Right lobe of liver (tissue), 6 donors: Measurements from ENCODE around the gene SERPING1. TPM values are rescaled to one million over a fixed set of nuclear protein-coding genes. Genes with fewer than 3 reads are reported as not detected.

ENCODE experiments used
- ATAC-seq, 4 donors: fragments of 200-7000 bp; cut with Tn5 transposase; one replicate each; pipeline ENCODE4 v1.9.1; 2020; ENCODE audit warnings: mild to moderate bottlenecking in 4 of 4, moderate library complexity in 4 of 4
- DNase-seq, 3 donors: peaks; one replicate each; pipeline ENCODE4 v3.0.0-alpha.2; 2020
- H3K27ac ChIP-seq, 3 donors: fragments of 200-600 bp; one replicate each; pipeline ENCODE4 v1.8.0; 2022
- H3K27me3 ChIP-seq, 2 donors: fragments of 200-600 bp; one replicate each; pipeline ENCODE4 v1.8.0; 2022
- H3K36me3 ChIP-seq, 4 donors: fragments of 200-600 bp; sonication (generic) in 1 of 4; one replicate each; pipeline versions ENCODE4 v1.5.1 to v1.8.0; 2017 to 2022; ENCODE audit warnings: control low read depth in 1 of 4
- H3K4me1 ChIP-seq, 4 donors: fragments of 200-600 bp; sonication (generic) in 1 of 4; one replicate each; pipeline versions ENCODE4 v1.5.1 to v1.8.0; 2017 to 2022; ENCODE audit warnings: control low read depth in 1 of 4
- H3K4me3 ChIP-seq, 3 donors: fragments of 200-600 bp; one replicate each; pipeline ENCODE4 v1.8.0; 2022
- H3K9me3 ChIP-seq, 4 donors: fragments of 200-600 bp; sonication (generic) in 1 of 4; one replicate each; pipeline versions ENCODE4 v1.5.1 to v1.8.0; 2017 to 2022; ENCODE audit warnings: control low read depth in 1 of 4
- POLR2A ChIP-seq: fragments of 450-650 bp; IDR thresholded peaks from one replicate; pipeline ENCODE4 v1.6.1; 2017; ENCODE audit warnings: antibody characterized with exemption, mild to moderate bottlenecking
- WGBS: methylation state at CpG from one replicate; pipeline ENCODE4 v1.1.6; 2018; ENCODE audit warnings: low coverage, low lambda C conversion rate; ENCODE audit not compliant: insufficient coverage; ENCODE audit errors: missing lambda C conversion rate; 5-methylcytosine and 5-hydroxymethylcytosine counted together
- intact Hi-C, 2 donors: fragments of 100-400 bp; cut with DNase I; formaldehyde crosslinking; loops; one replicate each; pipeline versions ENCODE4 v1.11.2 to v1.14.1; 2022
- total RNA-seq, 6 experiments: library from RNA; depleted of rRNA in 2 of 6; stranded (reverse); fragments of >200 nt in 2 of 6; fragmentation: NEBNext Ultra II Directional in 3 of 6; extraction: Animal tissue kit (Norgen Biotek cat#: 25700) in 3 of 6; gene quantifications; one replicate each; pipeline versions ENCODE4 v1.1.0 to v1.2.4, GENCODE V29; 2016 to 2023
- TF ChIP-seq, protein P1 (sequence below), 4 donors: fragments of 200-600 bp in 3 of 4; fragments of 450-650 bp in 1 of 4; IDR thresholded peaks; one replicate each; pipeline versions ENCODE4 v1.5.1 to v1.8.0; 2016 to 2022; ENCODE audit warnings: antibody characterized with exemption in 4 of 4, mild to moderate bottlenecking in 2 of 4
- donor health status: DM: no; HTN: yes; CAD: no.
- donor health status: DM: no; HTN: no; CAD: no.
- donor health status: DM: no; HTN: no; CAD: no.
- donor health status: DM: no; HTN: yes; CAD: no.
- donor health status: DM: no; HTN: yes; CAD: no.

Gene SERPING1
- total RNA-seq, 6 experiments from 2014 or later, result 1,903 to 2,571 (median 2,194) TPM

DNA sequence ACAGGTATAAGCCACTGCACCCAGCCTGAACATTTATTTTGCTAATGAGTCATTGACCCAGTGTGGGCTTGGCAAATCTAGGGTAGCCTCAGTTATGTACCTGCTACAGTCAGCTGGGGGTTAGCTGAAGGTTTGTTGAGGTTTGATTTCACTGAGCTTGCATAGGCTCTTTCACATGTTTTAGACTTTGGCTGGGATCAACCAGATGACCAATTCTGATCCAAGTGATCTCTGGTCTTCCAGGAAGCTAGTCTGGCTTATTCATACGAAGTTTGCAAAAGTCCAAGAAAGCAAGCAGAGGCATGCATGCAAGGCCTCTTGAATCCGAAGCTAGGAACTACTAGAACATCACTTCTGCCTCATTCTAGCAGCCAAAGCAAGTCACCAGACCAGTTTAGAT is 21.0 kb downstream of the SERPING1 start:
- no peaks in the 10 kb centered on the region for H3K27me3 ChIP-seq
- peak in 2 of 3 donors; percentile 24 to 65 for DNase-seq
- H3K9me3 ChIP-seq, result no peaks in the 10 kb centered on the region
- H3K36me3 ChIP-seq, result peaks cover 5 to 47% (median 24%) of the 10 kb centered on the region in 4 donors
- H3K4me1 ChIP-seq, result peaks cover 0 to 53% (median 23%) of the 10 kb centered on the region in 4 donors
- peak; percentile 43 to 71 (median 54) for ATAC-seq
- 26% methylated on average over 2 of the region's 2 CpGs for WGBS
- intact Hi-C loops, result no loop called here
- TF ChIP-seq, protein P1, sequence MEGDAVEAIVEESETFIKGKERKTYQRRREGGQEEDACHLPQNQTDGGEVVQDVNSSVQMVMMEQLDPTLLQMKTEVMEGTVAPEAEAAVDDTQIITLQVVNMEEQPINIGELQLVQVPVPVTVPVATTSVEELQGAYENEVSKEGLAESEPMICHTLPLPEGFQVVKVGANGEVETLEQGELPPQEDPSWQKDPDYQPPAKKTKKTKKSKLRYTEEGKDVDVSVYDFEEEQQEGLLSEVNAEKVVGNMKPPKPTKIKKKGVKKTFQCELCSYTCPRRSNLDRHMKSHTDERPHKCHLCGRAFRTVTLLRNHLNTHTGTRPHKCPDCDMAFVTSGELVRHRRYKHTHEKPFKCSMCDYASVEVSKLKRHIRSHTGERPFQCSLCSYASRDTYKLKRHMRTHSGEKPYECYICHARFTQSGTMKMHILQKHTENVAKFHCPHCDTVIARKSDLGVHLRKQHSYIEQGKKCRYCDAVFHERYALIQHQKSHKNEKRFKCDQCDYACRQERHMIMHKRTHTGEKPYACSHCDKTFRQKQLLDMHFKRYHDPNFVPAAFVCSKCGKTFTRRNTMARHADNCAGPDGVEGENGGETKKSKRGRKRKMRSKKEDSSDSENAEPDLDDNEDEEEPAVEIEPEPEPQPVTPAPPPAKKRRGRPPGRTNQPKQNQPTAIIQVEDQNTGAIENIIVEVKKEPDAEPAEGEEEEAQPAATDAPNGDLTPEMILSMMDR (IDR thresholded peaks at IDR 0.05), result no peak
- TF ChIP-seq POLR2A, result no peak
- H3K4me3 ChIP-seq, result no peak overlapping the region
- peak overlapping the region in 2 of 3 donors; percentile 30 to 79 for H3K27ac ChIP-seq

DNA sequence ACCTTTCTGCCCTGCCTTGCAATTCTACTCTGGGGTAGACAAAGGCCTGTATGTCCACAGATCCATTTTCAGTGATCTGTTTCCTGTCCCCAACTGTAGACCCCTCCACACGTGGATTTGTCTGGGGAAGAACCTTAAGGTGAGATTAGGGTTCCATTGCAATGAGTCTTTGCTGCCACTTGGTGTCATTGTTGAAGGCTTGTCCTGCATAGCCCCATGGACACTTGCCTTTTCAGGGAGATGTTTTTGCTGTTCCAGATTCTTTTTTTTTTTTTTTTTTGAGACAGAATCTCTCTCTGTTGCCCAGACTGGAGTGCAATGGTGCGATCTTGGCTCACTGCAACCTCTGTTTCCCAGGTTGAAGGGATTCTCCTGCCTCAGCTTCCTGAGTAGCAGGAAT is 21.8 kb downstream of the SERPING1 start:
- intact Hi-C loops, result no loop called here
- no peaks in the 10 kb centered on the region for H3K27me3 ChIP-seq
- H3K27ac ChIP-seq, result no peak overlapping the region
- no peak for ATAC-seq
- no peaks in the 10 kb centered on the region for H3K9me3 ChIP-seq
- no peak for DNase-seq
- no peak overlapping the region for H3K4me3 ChIP-seq
- TF ChIP-seq, protein P1 (IDR thresholded peaks at IDR 0.05), result peak in 2 of 4 donors; percentile 9 to 28
- no peak for TF ChIP-seq POLR2A
- H3K36me3 ChIP-seq, result peaks cover 0 to 38% (median 18%) of the 10 kb centered on the region in 4 donors
- WGBS, result 92% methylated on average over 2 of the region's 2 CpGs
- H3K4me1 ChIP-seq, result peaks cover 0 to 45% (median 19%) of the 10 kb centered on the region in 4 donors

DNA sequence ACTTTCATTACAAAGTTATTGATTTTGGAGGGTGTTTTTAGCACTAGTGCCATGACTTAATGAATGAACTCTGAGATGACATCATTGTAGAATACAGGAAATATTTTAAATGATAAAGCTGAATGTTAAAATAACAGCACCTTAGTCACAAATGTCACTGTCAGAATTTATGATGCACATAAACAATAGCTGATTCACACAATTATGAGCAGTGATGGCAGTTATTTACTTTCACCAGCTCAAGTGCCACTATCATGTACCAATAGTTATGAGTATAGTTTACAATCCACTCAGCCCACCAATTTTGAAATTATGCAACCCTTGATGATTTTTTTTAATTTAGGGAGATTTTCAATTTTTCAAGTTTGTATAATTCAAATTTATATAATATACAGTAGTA is 23.0 kb downstream of the SERPING1 start:
- Histone ChIP-seq H3K36me3 (peaks cover 0 to 31% (median 13%) of the 10 kb centered on the region in 4 donors), H3K4me3 (no peak overlapping the region), H3K4me1 (peaks cover 0 to 35% (median 14%) of the 10 kb centered on the region in 4 donors), H3K27ac (no peak overlapping the region), H3K9me3 (no peaks in the 10 kb centered on the region), H3K27me3 (no peaks in the 10 kb centered on the region)
- DNase-seq (no peak), ATAC-seq (no peak)
- intact Hi-C loops, result no loop called here
- TF ChIP-seq, protein P1 (IDR thresholded peaks at IDR 0.05), result no peak
- TF ChIP-seq POLR2A, result no peak

DNA sequence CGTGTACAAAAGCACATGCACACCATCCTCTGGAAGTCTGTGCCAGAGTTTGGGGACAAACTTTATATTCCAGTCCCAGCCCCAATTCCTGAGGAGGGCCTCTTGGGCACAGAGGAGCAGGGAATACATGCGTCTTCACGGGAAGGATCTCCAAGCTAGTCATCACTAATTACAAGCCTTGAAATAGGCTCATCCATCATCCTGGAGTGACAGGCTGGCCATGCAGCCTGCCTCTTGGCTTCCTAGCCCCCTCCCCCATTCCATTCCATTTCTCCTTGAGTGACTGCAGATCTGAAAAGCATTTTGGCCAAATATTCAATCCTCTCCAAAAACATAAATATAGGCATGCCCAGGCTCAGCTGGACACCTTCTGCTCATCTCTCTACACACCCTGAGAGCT is 24.8 kb downstream of the SERPING1 start:
- WGBS, result no CpG with 5 or more reads among the region's 3 CpGs

More for the DNA sequence above, 24.8 kb downstream of the SERPING1 start:
- intact Hi-C loops, result no loop called here
- TF ChIP-seq, protein P1 (IDR thresholded peaks at IDR 0.05), result no peak
- TF ChIP-seq POLR2A, result no peak
- H3K36me3 ChIP-seq, result peaks cover 0 to 31% (median 10%) of the 10 kb centered on the region in 4 donors
- H3K4me1 ChIP-seq, result peaks cover 0 to 20% (median 5%) of the 10 kb centered on the region in 4 donors
- ATAC-seq (no peak), DNase-seq (no peak)
- H3K27me3 ChIP-seq, result no peaks in the 10 kb centered on the region
- H3K27ac ChIP-seq, result no peak overlapping the region
- H3K9me3 ChIP-seq, result no peaks in the 10 kb centered on the region
- no peak overlapping the region for H3K4me3 ChIP-seq
